Lower leg skin (tissue), 4 donors: Measurements from ENCODE around the gene FBXW2. TPM values are rescaled to one million over a fixed set of nuclear protein-coding genes. Genes with fewer than 3 reads are reported as not detected.
"Not testable (repeated sequence)": the region's sequence is repeated elsewhere in the genome, so short reads cannot be mapped to it uniquely, and the experiment has no call there.

Source experiments
- DNase-seq, 2 donors: peaks; one replicate each; pipeline ENCODE4 v3.0.0-alpha.2; 2019; ENCODE audit warnings: low spot score in 2 of 2
- H3K4me3 ChIP-seq: fragments of 200-600 bp; sonication (generic); 2 replicates; pipeline ENCODE4 v1.5.1; 2017; ENCODE audit warnings: mild to moderate bottlenecking, low read depth; ENCODE audit not compliant: poor library complexity, severe bottlenecking
- POLR2A ChIP-seq, 2 donors: fragments of 450-650 bp; IDR thresholded peaks; one replicate each; pipeline ENCODE4 v1.6.1; 2016 to 2017; ENCODE audit warnings: antibody characterized with exemption in 2 of 2, mild to moderate bottlenecking in 1 of 2, moderate library complexity in 1 of 2
- WGBS, 2 donors: methylation state at CpG; one replicate each; pipeline ENCODE4 v1.1.5; 2018; 5-methylcytosine and 5-hydroxymethylcytosine counted together
- intact Hi-C: fragments of 100-400 bp; cut with DNase I; formaldehyde crosslinking; loops from one replicate; pipeline ENCODE4 v1.15.0; 2023; ENCODE audit warnings: low total_unique reads
- total RNA-seq, 4 donors: library from RNA; depleted of rRNA; stranded (reverse); fragments of >200 nt; gene quantifications; one replicate each; pipeline ENCODE4 v1.1.0, GENCODE V29; 2016
- TF ChIP-seq, protein P1 (sequence below), 3 donors: fragments of 450-650 bp; IDR thresholded peaks; one replicate each; pipeline ENCODE4 v1.5.1; 2016; ENCODE audit warnings: antibody characterized with exemption in 3 of 3, mild to moderate bottlenecking in 3 of 3, moderate library complexity in 2 of 3

Gene FBXW2
- total RNA-seq, 4 donors from 2014 or later = 25.9 to 49.6 (median 46.4) TPM

GRCh38 chr9:120815075-120815474 lies 21.9 kb upstream of the FBXW2 start:
- DNase-seq = no peak
- TF ChIP-seq, protein P1, sequence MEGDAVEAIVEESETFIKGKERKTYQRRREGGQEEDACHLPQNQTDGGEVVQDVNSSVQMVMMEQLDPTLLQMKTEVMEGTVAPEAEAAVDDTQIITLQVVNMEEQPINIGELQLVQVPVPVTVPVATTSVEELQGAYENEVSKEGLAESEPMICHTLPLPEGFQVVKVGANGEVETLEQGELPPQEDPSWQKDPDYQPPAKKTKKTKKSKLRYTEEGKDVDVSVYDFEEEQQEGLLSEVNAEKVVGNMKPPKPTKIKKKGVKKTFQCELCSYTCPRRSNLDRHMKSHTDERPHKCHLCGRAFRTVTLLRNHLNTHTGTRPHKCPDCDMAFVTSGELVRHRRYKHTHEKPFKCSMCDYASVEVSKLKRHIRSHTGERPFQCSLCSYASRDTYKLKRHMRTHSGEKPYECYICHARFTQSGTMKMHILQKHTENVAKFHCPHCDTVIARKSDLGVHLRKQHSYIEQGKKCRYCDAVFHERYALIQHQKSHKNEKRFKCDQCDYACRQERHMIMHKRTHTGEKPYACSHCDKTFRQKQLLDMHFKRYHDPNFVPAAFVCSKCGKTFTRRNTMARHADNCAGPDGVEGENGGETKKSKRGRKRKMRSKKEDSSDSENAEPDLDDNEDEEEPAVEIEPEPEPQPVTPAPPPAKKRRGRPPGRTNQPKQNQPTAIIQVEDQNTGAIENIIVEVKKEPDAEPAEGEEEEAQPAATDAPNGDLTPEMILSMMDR (IDR thresholded peaks at IDR 0.05) = no peak
- no peak for TF ChIP-seq POLR2A (IDR thresholded peaks at IDR 0.05)
- no peak overlapping the region for H3K4me3 ChIP-seq
- 81 to 92% methylated on average over 4 of the region's 4 CpGs for WGBS, 2 donors
- intact Hi-C loops = no loop called here

DNA sequence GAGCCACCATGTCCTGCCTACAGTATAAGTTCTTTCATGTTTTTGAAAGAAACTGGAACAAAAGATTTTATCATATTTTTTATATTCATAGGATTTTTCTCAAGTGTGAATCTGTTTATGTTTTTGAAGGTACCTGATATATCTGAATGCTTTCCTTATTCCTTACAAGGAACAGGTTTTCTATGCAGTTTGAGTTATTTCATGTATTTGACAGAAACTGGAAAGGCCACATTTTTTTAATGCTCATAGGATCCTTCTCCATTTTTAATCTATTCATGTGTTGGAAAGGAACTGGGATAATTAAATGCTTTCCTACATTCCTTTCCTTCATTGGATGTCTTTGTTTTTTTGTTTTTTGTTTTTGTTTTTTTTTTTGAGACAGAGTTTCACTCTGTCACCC lies 15.7 kb upstream of the FBXW2 start:
- TF ChIP-seq, protein P1 (IDR thresholded peaks at IDR 0.05) = no peak
- no peak for TF ChIP-seq POLR2A (IDR thresholded peaks at IDR 0.05)
- no peak for DNase-seq
- intact Hi-C loops = no loop called here
- H3K4me3 ChIP-seq = no peak overlapping the region

GRCh38 chr9:120807607-120808379 lies 14.6 kb upstream of the FBXW2 start:
- TF ChIP-seq POLR2A (IDR thresholded peaks at IDR 0.05) = no peak
- TF ChIP-seq, protein P1 (IDR thresholded peaks at IDR 0.05) = no peak
- intact Hi-C loops = no loop called here
- H3K4me3 ChIP-seq = no peak overlapping the region
- no peak for DNase-seq

GRCh38 chr9:120804784-120805363 lies 11.7 kb upstream of the FBXW2 start:
- intact Hi-C loops, H3K4me3 ChIP-seq, DNase-seq: not testable (repeated sequence)
- WGBS, 2 donors = 84% methylated on average over 3 of the region's 3 CpGs

GRCh38 chr9:120801441-120801840 lies 8.2 kb upstream of the FBXW2 start:
- no peak for TF ChIP-seq POLR2A (IDR thresholded peaks at IDR 0.05)
- TF ChIP-seq, protein P1 (IDR thresholded peaks at IDR 0.05) = no peak
- no peak for DNase-seq
- 95 to 97% methylated on average over 7 of the region's 7 CpGs for WGBS, 2 donors
- intact Hi-C loops = no loop called here
- H3K4me3 ChIP-seq = no peak overlapping the region

DNA sequence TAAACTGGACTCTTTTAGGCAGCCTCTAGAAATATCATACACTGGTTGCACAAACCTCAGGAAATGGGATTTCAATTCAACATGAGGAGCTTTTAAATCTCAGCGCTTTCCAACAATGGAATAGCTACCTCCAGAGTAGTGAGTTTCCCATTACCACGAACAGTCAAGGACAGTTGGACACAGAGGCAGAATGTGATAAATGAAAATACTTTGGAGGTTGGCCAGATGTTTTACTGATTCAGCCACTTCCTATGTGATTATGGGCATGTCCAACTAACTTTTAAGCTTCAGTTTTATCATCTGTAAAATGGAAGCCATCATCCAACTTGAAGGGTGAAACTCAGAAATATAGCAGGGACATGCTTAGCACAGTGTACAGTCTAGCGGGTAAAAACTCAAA lies 2.1 kb downstream of the FBXW2 start:
- 75 to 87% methylated on average over 3 of the region's 3 CpGs for WGBS, 2 donors
- intact Hi-C loops = no loop called here
- no peak for DNase-seq
- TF ChIP-seq, protein P1 (IDR thresholded peaks at IDR 0.05) = no peak
- TF ChIP-seq POLR2A (IDR thresholded peaks at IDR 0.05) = no peak
- no peak overlapping the region for H3K4me3 ChIP-seq
